ENCODE results near the gene NFATC4.

NFATC4 gene

GRCh38 chr14:24343795-24344660 is 24.0 kb upstream of the NFATC4 start (continued):
- TF ChIP-seq ZBTB8A (tag by site-specific recombination; IDR thresholded peaks at IDR 0.05) = peak; percentile 48; the same call in 1 of the 2 replicates
- peak; percentile 90; the same call in 1 of the 2 replicates for TF ChIP-seq ZNF394 (tag by site-specific recombination; IDR thresholded peaks at IDR 0.05; ENCODE audit: borderline replicate concordance)
- TF ChIP-seq ZNF596 (tag by site-specific recombination; IDR thresholded peaks at IDR 0.05) = no peak
- TF ChIP-seq TCF7L2 (IDR thresholded peaks at IDR 0.05; ENCODE audit: borderline replicate concordance, low read depth, low read length) = no peak
- 0 out of 2 replicates have a peak, but pooled peaks have one; percentile 22 for TF ChIP-seq ZNF629 (tag by site-specific recombination; IDR thresholded peaks at IDR 0.05)
- no peak for TF ChIP-seq ZNF514 (tag by site-specific recombination; IDR thresholded peaks at IDR 0.05)
- 0 out of 2 replicates have a peak, but pooled peaks have one; percentile 7 for TF ChIP-seq ZNF433 (tag by site-specific recombination; IDR thresholded peaks at IDR 0.05; ENCODE audit: low read depth)
- TF ChIP-seq ZBTB21 (tag by site-specific recombination; IDR thresholded peaks at IDR 0.05) = 0 out of 2 replicates have a peak, but pooled peaks have one; percentile 41
- TF ChIP-seq ZNF266 (tag by site-specific recombination; IDR thresholded peaks at IDR 0.05; ENCODE audit: low read depth) = peak; percentile 40; the same call in 1 of the 2 replicates

GRCh38 chr14:24347134-24347533 is 20.9 kb upstream of the NFATC4 start:
- TF ChIP-seq ZBTB17 (tag by site-specific recombination; IDR thresholded peaks at IDR 0.05) (no peak), ZNF707 (tag by site-specific recombination; IDR thresholded peaks at IDR 0.05) (no peak), ZNF571 (tag by site-specific recombination; IDR thresholded peaks at IDR 0.05) (no peak), ZNF76 (tag by site-specific recombination; IDR thresholded peaks at IDR 0.05; ENCODE audit: borderline replicate concordance, low read depth) (no peak), FEZF1 (tag by site-specific recombination; IDR thresholded peaks at IDR 0.05) (no peak), ZNF138 (tag by site-specific recombination; IDR thresholded peaks at IDR 0.05; ENCODE audit: borderline replicate concordance) (no peak), TSHZ1 (tag by site-specific recombination; IDR thresholded peaks at IDR 0.05; ENCODE audit: borderline replicate concordance) (no peak), ZNF558 (tag by site-specific recombination; IDR thresholded peaks at IDR 0.05) (no peak), ZNF792 (tag by site-specific recombination; IDR thresholded peaks at IDR 0.05) (no peak), ZNF548 (tag by site-specific recombination; IDR thresholded peaks at IDR 0.05) (no peak), ZNF658 (tag by site-specific recombination; IDR thresholded peaks at IDR 0.05) (no peak), PRDM4 (tag by site-specific recombination; IDR thresholded peaks at IDR 0.05) (no peak), ZNF362 (tag by site-specific recombination; IDR thresholded peaks at IDR 0.05) (no peak), SETDB1 (IDR thresholded peaks at IDR 0.05; ENCODE audit: insufficient read length, low read length) (no peak), ZNF513 (tag by site-specific recombination; IDR thresholded peaks at IDR 0.05) (no peak), ZNF248 (tag by site-specific recombination; IDR thresholded peaks at IDR 0.05) (no peak)
- POLR2A ChIA-PET = no interaction called here
- Histone ChIP-seq H3K9me3 (ENCODE audit: control insufficient read depth, insufficient read depth, low read depth, low read length) (no peaks in the 10 kb centered on the region), H3K4me1 (ENCODE audit: control insufficient read depth, insufficient read depth, low read length) (no peaks in the 10 kb centered on the region), H3K27ac (ENCODE audit: extremely low read depth, low read depth, low read length) (no peak overlapping the region), H3K4me3 (ENCODE audit: low read depth, low read length) (no peak overlapping the region), H3K36me3 (ENCODE audit: control insufficient read depth in 2 of 2, insufficient read depth in 1 of 2, low read length in 2 of 2) (no peaks in the 10 kb centered on the region)
- CTCF ChIA-PET = interaction anchor here (0.5 to 1.7 kb wide), 6 partner anchors 10 to 964 kb away, joined by 3 to 12 read pairs (median 3); no protein-coding TSS in a partner anchor

Data from HEK293 (cell line).